H9 (cell line): ENCODE data around the gene TDP1. TPM values are rescaled to one million over a fixed set of nuclear protein-coding genes. Genes with fewer than 3 reads are reported as not detected.

Source experiments
- DNase-seq: peaks from one replicate; pipeline ENCODE4 v3.0.0-alpha.2; 2017
- H2AFZ ChIP-seq: one replicate; pipeline ENCODE4 v1.6.1; 2013; ENCODE audit warnings: mild to moderate bottlenecking, low read length, control low read depth, moderate library complexity
- H2AK5ac ChIP-seq: 2 replicates; pipeline ENCODE4 v1.6.1; 2013; ENCODE audit warnings: low read length, control low read depth, mixed read lengths; ENCODE audit not compliant: insufficient read length
- H2BK120ac ChIP-seq: one replicate; pipeline ENCODE4 v1.6.1; 2013; ENCODE audit warnings: low read depth, mild to moderate bottlenecking, low read length, control low read depth, inconsistent platforms; ENCODE audit not compliant: poor library complexity, severe bottlenecking
- H2BK12ac ChIP-seq: 2 replicates; pipeline ENCODE4 v1.6.1; 2013; ENCODE audit warnings: low read length, control low read depth, mixed read lengths, low read depth; ENCODE audit not compliant: insufficient read length
- H2BK15ac ChIP-seq: 2 replicates; pipeline ENCODE4 v1.6.1; 2013; ENCODE audit warnings: low read depth, low read length, control low read depth
- H2BK20ac ChIP-seq: one replicate; pipeline ENCODE4 v1.6.1; 2013; ENCODE audit warnings: low read depth, mild to moderate bottlenecking, low read length, control low read depth, inconsistent platforms; ENCODE audit not compliant: poor library complexity, severe bottlenecking
- H2BK5ac ChIP-seq: 2 replicates; pipeline ENCODE4 v1.6.1; 2013; ENCODE audit warnings: low read length, control low read depth, mixed read lengths; ENCODE audit not compliant: insufficient read length
- H3K14ac ChIP-seq: 2 replicates; pipeline ENCODE4 v1.6.1; 2013; ENCODE audit warnings: low read length, control low read depth; ENCODE audit not compliant: insufficient read depth
- H3K18ac ChIP-seq: 2 replicates; pipeline ENCODE4 v1.6.1; 2013; ENCODE audit warnings: low read depth, mild to moderate bottlenecking, mixed read lengths, low read length, control low read depth; ENCODE audit not compliant: insufficient read length
- H3K23ac ChIP-seq: 2 replicates; pipeline ENCODE4 v1.6.1; 2013; ENCODE audit warnings: low read length, control low read depth, mixed read lengths, low read depth; ENCODE audit not compliant: insufficient read length
- H3K23me2 ChIP-seq: 2 replicates; pipeline ENCODE4 v1.6.1; 2013; ENCODE audit warnings: low read depth, mild to moderate bottlenecking, mixed read lengths, low read length, control low read depth; ENCODE audit not compliant: insufficient read length, poor library complexity, severe bottlenecking
- H3K27ac ChIP-seq: 2 replicates; pipeline ENCODE4 v1.5.1; 2013; ENCODE audit warnings: low read length, control low read depth, mixed read lengths, low read depth; ENCODE audit not compliant: insufficient read length
- H3K27me3 ChIP-seq: 2 replicates; pipeline ENCODE4 v1.6.1; 2013; ENCODE audit warnings: low read length, control low read depth, inconsistent platforms; ENCODE audit not compliant: insufficient read depth
- H3K4ac ChIP-seq: 2 replicates; pipeline ENCODE4 v1.6.1; 2013; ENCODE audit warnings: low read depth, mild to moderate bottlenecking, control low read depth, inconsistent platforms, low read length, moderate library complexity
- H3K4me1 ChIP-seq: 2 replicates; pipeline ENCODE4 v1.6.1; 2013; ENCODE audit warnings: low read length, control low read depth, inconsistent platforms; ENCODE audit not compliant: insufficient read depth
- H3K4me2 ChIP-seq: 2 replicates; pipeline ENCODE4 v1.6.1; 2013; ENCODE audit warnings: low read length, control low read depth, mixed read lengths; ENCODE audit not compliant: insufficient read length, insufficient read depth
- H3K56ac ChIP-seq: 2 replicates; pipeline ENCODE4 v1.6.1; 2013; ENCODE audit warnings: low read depth, mild to moderate bottlenecking, mixed read lengths, low read length, control low read depth; ENCODE audit not compliant: insufficient read length
- H3K79me1 ChIP-seq: 2 replicates; pipeline ENCODE4 v1.6.1; 2013; ENCODE audit warnings: low read depth, mild to moderate bottlenecking, moderate library complexity, low read length, control low read depth, inconsistent platforms; ENCODE audit not compliant: insufficient read depth, poor library complexity, severe bottlenecking
- H3K79me2 ChIP-seq: 2 replicates; pipeline ENCODE4 v1.6.1; 2013; ENCODE audit warnings: low read length, control low read depth, inconsistent platforms; ENCODE audit not compliant: insufficient read depth
- H3K9ac ChIP-seq: 2 replicates; pipeline ENCODE4 v1.6.1; 2013; ENCODE audit warnings: low read length, control low read depth, mixed read lengths; ENCODE audit not compliant: insufficient read length; ENCODE audit errors: extremely low read depth
- H3K9me3 ChIP-seq: one replicate; pipeline ENCODE4 v1.6.1; 2013; ENCODE audit warnings: low read depth, low read length, inconsistent platforms; ENCODE audit not compliant: control insufficient read depth
- H3T11ph ChIP-seq: one replicate; pipeline ENCODE4 v1.6.1; 2013; ENCODE audit warnings: mild to moderate bottlenecking, low read length, control low read depth, inconsistent platforms
- H4K20me1 ChIP-seq: one replicate; pipeline ENCODE4 v1.6.1; 2013; ENCODE audit not compliant: control insufficient read depth, insufficient read length, insufficient read depth
- H4K5ac ChIP-seq: 2 replicates; pipeline ENCODE4 v1.6.1; 2013; ENCODE audit warnings: low read depth, mild to moderate bottlenecking, mixed read lengths, low read length, control low read depth; ENCODE audit not compliant: insufficient read length
- H4K8ac ChIP-seq: replicated peaks from 2 replicates; pipeline ENCODE4 v1.6.1; 2013; ENCODE audit warnings: low read length, control low read depth, mixed read lengths, low read depth; ENCODE audit not compliant: insufficient read length
- H4K91ac ChIP-seq: 2 replicates; pipeline ENCODE4 v1.6.1; 2013; ENCODE audit warnings: low read depth, mild to moderate bottlenecking, moderate library complexity, mixed read lengths, low read length, control low read depth; ENCODE audit not compliant: insufficient read length
- H3K27ac Mint-ChIP-seq, 3 experiments: 2 replicates in 2 of 3; 3 replicates in 1 of 3; pipeline ENCODE4 v1.8.0; 2020 to 2021; ENCODE audit warnings: mixed read lengths in 3 of 3, mild to moderate bottlenecking in 1 of 3, moderate library complexity in 1 of 3
- H3K27me3 Mint-ChIP-seq: 2 replicates; pipeline ENCODE4 v1.8.0; 2021; ENCODE audit warnings: low read depth, mild to moderate bottlenecking, moderate library complexity, mixed read lengths
- H3K36me3 Mint-ChIP-seq, 3 experiments: 2 replicates in 2 of 3; 3 replicates in 1 of 3; pipeline ENCODE4 v1.8.0; 2020 to 2021; ENCODE audit warnings: low read depth in 3 of 3, mixed read lengths in 3 of 3; ENCODE audit not compliant: insufficient read depth in 1 of 3
- H3K4me1 Mint-ChIP-seq, 2 experiments: 2 replicates each; pipeline ENCODE4 v1.8.0; 2020; ENCODE audit warnings: mixed read lengths in 2 of 2
- H3K4me3 Mint-ChIP-seq, 2 experiments: 2 replicates in 1 of 2; 3 replicates in 1 of 2; pipeline ENCODE4 v1.8.0; 2020 to 2021; ENCODE audit warnings: mild to moderate bottlenecking in 2 of 2, mixed read lengths in 2 of 2, moderate library complexity in 1 of 2
- H3K9me3 Mint-ChIP-seq, 2 experiments: 2 replicates in 1 of 2; 3 replicates in 1 of 2; pipeline ENCODE4 v1.8.0; 2020; ENCODE audit warnings: mild to moderate bottlenecking in 2 of 2, mixed read lengths in 2 of 2, moderate library complexity in 1 of 2
- CTCF ChIP-seq: fragments of 200-600 bp; sonication (generic); conservative IDR thresholded peaks from 3 replicates; pipeline ENCODE4 v1.8.0; 2021; ENCODE audit warnings: antibody characterized with exemption, mild to moderate bottlenecking
- WGBS: extraction: QIAGEN DNeasy Blood & Tissue Kit; methylation state at CpG from one replicate; pipeline ENCODE4 v1.1.7; 2013; ENCODE audit warnings: missing lambda C conversion rate, low lambda C conversion rate, mixed read lengths; ENCODE audit not compliant: insufficient read length; ENCODE audit errors: extremely low coverage; 5-methylcytosine and 5-hydroxymethylcytosine counted together
- total RNA-seq: library from RNA; stranded (reverse); gene quantifications from 2 replicates; pipeline ENCODE4 v1.2.1, GENCODE V29; 2021

Gene TDP1
- total RNA-seq, 1 experiment from 2014 or later = 53.4 TPM

GRCh38 chr14:89965839-89966238 is 10.1 kb downstream of the TDP1 start:
- Histone ChIP-seq H2AK5ac (no peak overlapping the region), H3K79me2 (no peaks in the 10 kb centered on the region), H3K79me1 (no peaks in the 10 kb centered on the region), H2BK12ac (no peak overlapping the region), H3K4me2 (no peak overlapping the region), H3K9me3 (no peaks in the 10 kb centered on the region), H3K23ac (no peak overlapping the region), H3K9ac (no peak overlapping the region), H3K23me2 (no peaks in the 10 kb centered on the region), H3K4ac (no peak overlapping the region), H4K91ac (no peak overlapping the region), H3T11ph (no peak overlapping the region), H2BK15ac (no peak overlapping the region), H2BK5ac (no peak overlapping the region), H2BK20ac (no peak overlapping the region), H4K5ac (no peak overlapping the region), H3K27ac (no peak overlapping the region), H2AFZ (no peak overlapping the region), H3K18ac (no peak overlapping the region), H3K14ac (no peak overlapping the region), H3K27me3 (no peaks in the 10 kb centered on the region), H4K20me1 (no peaks in the 10 kb centered on the region), H3K56ac (no peak overlapping the region), H3K4me1 (no peaks in the 10 kb centered on the region), H4K8ac (no peak overlapping the region), H2BK120ac (no peak overlapping the region)
- Mint-ChIP-seq H3K4me1 (peaks cover 2 to 7% of the 10 kb centered on the region in 2 experiments), H3K9me3 (no peaks in the 10 kb centered on the region), H3K27ac (no peak overlapping the region), H3K36me3 (peaks cover 26 to 64% (median 61%) of the 10 kb centered on the region in 3 experiments; a peak in 6 of 7 replicates), H3K4me3 (no peak overlapping the region), H3K27me3 (no peaks in the 10 kb centered on the region)
- no CpG with 5 or more reads among the region's 1 CpG for WGBS
- DNase-seq = no peak
- TF ChIP-seq CTCF = no peak
